ENCODE data around the gene CORO2B. TPM values are rescaled to one million over a fixed set of nuclear protein-coding genes. Genes with fewer than 3 reads are reported as not detected.
A peak's percentile ranks its signal among the peaks of the same experiment; 100 is the strongest.

CORO2B gene
- total and polyA plus RNA-seq, 2 of the 4 experiments (the other 2 are of a cell fraction), result 9.3 to 39.3 TPM

DNA sequence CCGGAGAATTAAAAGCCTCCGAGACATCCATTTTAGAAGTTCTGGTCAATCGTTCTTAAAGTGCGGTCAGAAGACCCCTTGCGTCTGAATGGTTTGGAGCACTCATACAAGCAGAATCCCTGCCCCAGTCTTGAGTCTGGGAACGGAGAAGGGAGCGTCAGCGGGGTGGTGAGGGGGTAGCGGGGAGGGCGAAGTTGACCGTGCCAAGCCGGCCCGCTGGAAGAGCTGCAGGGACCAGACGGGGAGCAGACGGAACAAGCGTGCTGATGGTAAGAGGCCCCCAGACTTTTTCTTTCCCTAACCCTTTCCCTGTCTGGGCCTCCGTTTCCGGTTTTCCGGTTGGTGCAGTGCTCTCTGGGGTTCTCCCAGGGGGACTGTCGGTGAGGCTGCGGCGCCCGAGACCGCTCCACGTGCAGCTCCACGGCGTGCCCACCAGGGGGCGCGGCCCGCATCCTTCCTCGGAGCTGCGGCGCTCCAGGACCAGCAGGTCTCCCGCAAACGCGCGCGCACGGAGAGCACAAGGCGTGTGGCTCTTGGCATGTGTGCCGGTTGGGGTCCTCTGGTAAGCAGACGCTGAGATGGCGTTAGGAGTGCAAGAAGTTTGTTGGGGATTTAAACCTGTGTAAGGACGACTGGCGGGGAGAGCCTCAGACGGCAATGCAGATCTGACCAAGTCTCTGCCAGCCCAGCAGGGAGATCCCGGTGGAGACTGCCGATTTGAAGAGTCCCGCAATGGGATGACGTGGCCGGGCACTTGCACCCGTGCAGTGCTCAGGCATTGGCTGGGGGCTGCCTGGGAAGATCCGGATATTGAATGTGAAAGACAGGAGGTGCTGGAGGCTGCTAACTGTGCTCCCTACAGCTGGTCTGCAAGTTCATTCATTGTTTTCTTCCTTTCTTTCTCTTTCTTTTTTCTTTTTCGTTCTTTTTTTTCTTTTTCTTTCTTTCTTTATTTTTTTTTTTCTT, 19.2 kb upstream of the CORO2B start (continued):
- TF ChIP-seq, protein P1, sequence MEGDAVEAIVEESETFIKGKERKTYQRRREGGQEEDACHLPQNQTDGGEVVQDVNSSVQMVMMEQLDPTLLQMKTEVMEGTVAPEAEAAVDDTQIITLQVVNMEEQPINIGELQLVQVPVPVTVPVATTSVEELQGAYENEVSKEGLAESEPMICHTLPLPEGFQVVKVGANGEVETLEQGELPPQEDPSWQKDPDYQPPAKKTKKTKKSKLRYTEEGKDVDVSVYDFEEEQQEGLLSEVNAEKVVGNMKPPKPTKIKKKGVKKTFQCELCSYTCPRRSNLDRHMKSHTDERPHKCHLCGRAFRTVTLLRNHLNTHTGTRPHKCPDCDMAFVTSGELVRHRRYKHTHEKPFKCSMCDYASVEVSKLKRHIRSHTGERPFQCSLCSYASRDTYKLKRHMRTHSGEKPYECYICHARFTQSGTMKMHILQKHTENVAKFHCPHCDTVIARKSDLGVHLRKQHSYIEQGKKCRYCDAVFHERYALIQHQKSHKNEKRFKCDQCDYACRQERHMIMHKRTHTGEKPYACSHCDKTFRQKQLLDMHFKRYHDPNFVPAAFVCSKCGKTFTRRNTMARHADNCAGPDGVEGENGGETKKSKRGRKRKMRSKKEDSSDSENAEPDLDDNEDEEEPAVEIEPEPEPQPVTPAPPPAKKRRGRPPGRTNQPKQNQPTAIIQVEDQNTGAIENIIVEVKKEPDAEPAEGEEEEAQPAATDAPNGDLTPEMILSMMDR (conservative IDR thresholded peaks at IDR 0.05; ENCODE audit: low read depth, low read length), result peak; percentile 90

DNA sequence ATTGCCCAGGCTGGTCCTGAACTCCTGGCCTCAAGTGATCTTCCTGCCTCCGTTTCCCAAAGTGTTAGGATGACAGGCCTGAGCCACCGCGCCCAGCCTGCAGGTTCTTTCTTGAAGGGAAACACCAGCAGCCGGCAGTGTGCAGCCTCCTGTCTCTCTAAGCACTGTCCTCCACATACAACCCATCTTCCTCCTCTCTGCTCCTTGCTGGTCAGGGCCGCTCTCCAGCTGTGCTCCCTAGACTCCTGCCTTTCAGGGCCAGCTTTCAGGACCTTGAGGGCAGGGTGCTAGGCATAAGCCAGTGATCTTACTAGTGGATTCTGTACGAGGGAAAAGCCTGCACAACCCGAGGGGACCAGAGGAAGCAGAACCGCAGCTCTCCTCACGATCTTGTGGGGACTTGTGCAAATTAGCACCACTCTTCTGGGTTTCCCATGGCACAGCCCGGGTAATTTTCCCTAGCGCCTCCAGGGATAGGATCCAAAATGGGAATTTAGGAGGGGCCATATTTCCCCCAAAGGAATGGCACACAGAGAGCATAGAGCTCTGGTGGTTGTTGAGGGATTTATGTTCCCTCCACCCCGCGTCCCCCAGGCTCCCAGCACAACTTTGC, 18.2 kb upstream of the CORO2B start:
- no peaks in the 10 kb centered on the region for H3K4me1 ChIP-seq (ENCODE audit: control insufficient read depth, insufficient read depth, low read length)
- WGBS, 2 experiments (ENCODE audit: extremely low coverage in 2 of 2, insufficient read length in 1 of 2), result no CpG with 5 or more reads among the region's 13 CpGs
- no peak overlapping the region for H2BK120ac ChIP-seq (ENCODE audit: low read depth, low read length)
- dilution Hi-C loops (cut with HindIII; ENCODE audit: low sequenced_read_pairs, unreplicated experiment), result no loop called here
- no peak overlapping the region for H4K5ac ChIP-seq (ENCODE audit: low read depth, low read length)
- no peak overlapping the region for H4K91ac ChIP-seq (ENCODE audit: insufficient read depth, low read depth, low read length)
- intact Hi-C loops (cut with micrococcal nuclease), result no loop called here
- H3K36me3 ChIP-seq (ENCODE audit: control insufficient read depth, insufficient read depth, low read length), result no peaks in the 10 kb centered on the region
- H3K79me1 ChIP-seq (ENCODE audit: low read depth in 1 of 2, low read length in 2 of 2), result no peaks in the 10 kb centered on the region
- CTCF ChIA-PET, result interaction anchor here (0.6 to 2.3 kb wide), 10 partner anchors 11 to 364 kb away, joined by 3 to 20 read pairs (median 4); no protein-coding TSS in a partner anchor
- H3K27ac ChIP-seq (ENCODE audit: insufficient read depth, low read length), result no peak overlapping the region
- H2AK9ac ChIP-seq (replicated peaks; ENCODE audit: low read depth, low read length, poor library complexity), result no peak overlapping the region
- no peak overlapping the region for H2AK5ac ChIP-seq (ENCODE audit: low read depth, low read length)
- no peak overlapping the region for H3K4me3 ChIP-seq (ENCODE audit: insufficient read depth, low read depth, low read length)
- POLR2A ChIA-PET (ENCODE audit: unreplicated experiment), result no interaction called here
- peaks cover 4% of the 10 kb centered on the region; the same call in 1 of the 2 replicates for H3K27me3 ChIP-seq (ENCODE audit: control insufficient read depth, insufficient read depth, low read length)
- ATAC-seq (ENCODE audit: low read depth), result no peak
- H3K9ac ChIP-seq (ENCODE audit: low read depth, low read length), result no peak overlapping the region
- H3K18ac ChIP-seq (ENCODE audit: low read depth, low read length), result no peak overlapping the region
- H3K4ac ChIP-seq (ENCODE audit: low read depth, low read length), result no peak overlapping the region
- H3K4me2 ChIP-seq (ENCODE audit: low read depth, low read length), result no peak overlapping the region
- no peaks in the 10 kb centered on the region for H3K9me1 ChIP-seq (ENCODE audit: insufficient read depth, low read length)
- H3K23ac ChIP-seq (ENCODE audit: low read depth, low read length), result no peak overlapping the region
- no peak overlapping the region for H3K56ac ChIP-seq (ENCODE audit: extremely low read depth, insufficient read depth, low read length)
- no peaks in the 10 kb centered on the region for H4K20me1 ChIP-seq (ENCODE audit: insufficient read depth, low read length)
- H4K8ac ChIP-seq (ENCODE audit: low read depth in 2 of 2, low read length in 2 of 2), result no peak overlapping the region
- H2AFZ ChIP-seq (replicated peaks; ENCODE audit: low read length, poor library complexity), result peak overlapping the region; percentile 0
- no peaks in the 10 kb centered on the region for H3K9me3 ChIP-seq (ENCODE audit: control insufficient read depth, insufficient read depth, low read length)
- in situ Hi-C loops (cut with MboI; ENCODE audit: low sequenced_read_pairs), result no loop called here
- no peak overlapping the region for H2BK5ac ChIP-seq (ENCODE audit: low read depth, low read length, poor library complexity, severe bottlenecking)
- DNase-seq, result no peak
- H3K14ac ChIP-seq (replicated peaks; ENCODE audit: low read depth, low read length), result no peak overlapping the region
- H2BK15ac ChIP-seq (ENCODE audit: low read depth, low read length), result no peak overlapping the region
- no peak overlapping the region for H2BK20ac ChIP-seq (ENCODE audit: low read depth, low read length)
- no TSS peak for BruUV-seq (replicated peaks)
- TF ChIP-seq RCOR1 (IDR thresholded peaks at IDR 0.05; ENCODE audit: insufficient replicate concordance, low read length) (no peak), BHLHE40 (IDR thresholded peaks at IDR 0.05; ENCODE audit: low read depth, low read length) (no peak), MAFK (IDR thresholded peaks at IDR 0.05; ENCODE audit: low read depth, low read length) (no peak), FOS (IDR thresholded peaks at IDR 0.05; ENCODE audit: low read depth, low read length) (no peak), RFX5 (IDR thresholded peaks at IDR 0.05; ENCODE audit: low read depth, low read length) (no peak), CHD1 (IDR thresholded peaks at IDR 0.05; ENCODE audit: low read depth, low read length) (no peak), POLR2A (IDR thresholded peaks at IDR 0.05; ENCODE audit: low read depth, low read length) (no peak), CEBPB (IDR thresholded peaks at IDR 0.05; ENCODE audit: low read depth, low read length) (no peak)
- TF ChIP-seq, protein P1 (conservative IDR thresholded peaks at IDR 0.05; ENCODE audit: low read depth, low read length), result no peak
- TF ChIP-seq, protein P2, sequence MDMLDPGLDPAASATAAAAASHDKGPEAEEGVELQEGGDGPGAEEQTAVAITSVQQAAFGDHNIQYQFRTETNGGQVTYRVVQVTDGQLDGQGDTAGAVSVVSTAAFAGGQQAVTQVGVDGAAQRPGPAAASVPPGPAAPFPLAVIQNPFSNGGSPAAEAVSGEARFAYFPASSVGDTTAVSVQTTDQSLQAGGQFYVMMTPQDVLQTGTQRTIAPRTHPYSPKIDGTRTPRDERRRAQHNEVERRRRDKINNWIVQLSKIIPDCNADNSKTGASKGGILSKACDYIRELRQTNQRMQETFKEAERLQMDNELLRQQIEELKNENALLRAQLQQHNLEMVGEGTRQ (IDR thresholded peaks at IDR 0.05; ENCODE audit: low read depth, low read length), result no peak
